ENCODE measurements around the gene PROX1.

PROX1 gene

DNA sequence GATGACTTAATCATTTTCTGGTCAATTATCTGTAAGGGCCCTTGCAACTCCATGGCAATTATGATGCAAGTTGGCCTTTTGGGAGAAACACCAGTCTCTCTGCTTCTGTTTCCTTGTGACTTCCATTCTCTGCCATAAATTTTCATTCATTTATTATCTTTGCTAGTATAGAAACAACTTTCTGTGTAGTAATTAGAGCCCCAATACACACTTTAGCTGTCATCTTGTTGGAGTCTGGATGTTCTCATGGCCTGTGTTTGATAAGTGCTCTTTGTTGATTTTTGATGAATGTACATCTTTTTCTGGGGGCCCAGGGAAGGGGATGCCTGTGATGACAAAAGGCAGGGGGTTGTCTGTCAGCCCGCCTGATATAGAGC lies 22.4 kb downstream of the PROX1 start:
- TF ChIP-seq, protein P1, sequence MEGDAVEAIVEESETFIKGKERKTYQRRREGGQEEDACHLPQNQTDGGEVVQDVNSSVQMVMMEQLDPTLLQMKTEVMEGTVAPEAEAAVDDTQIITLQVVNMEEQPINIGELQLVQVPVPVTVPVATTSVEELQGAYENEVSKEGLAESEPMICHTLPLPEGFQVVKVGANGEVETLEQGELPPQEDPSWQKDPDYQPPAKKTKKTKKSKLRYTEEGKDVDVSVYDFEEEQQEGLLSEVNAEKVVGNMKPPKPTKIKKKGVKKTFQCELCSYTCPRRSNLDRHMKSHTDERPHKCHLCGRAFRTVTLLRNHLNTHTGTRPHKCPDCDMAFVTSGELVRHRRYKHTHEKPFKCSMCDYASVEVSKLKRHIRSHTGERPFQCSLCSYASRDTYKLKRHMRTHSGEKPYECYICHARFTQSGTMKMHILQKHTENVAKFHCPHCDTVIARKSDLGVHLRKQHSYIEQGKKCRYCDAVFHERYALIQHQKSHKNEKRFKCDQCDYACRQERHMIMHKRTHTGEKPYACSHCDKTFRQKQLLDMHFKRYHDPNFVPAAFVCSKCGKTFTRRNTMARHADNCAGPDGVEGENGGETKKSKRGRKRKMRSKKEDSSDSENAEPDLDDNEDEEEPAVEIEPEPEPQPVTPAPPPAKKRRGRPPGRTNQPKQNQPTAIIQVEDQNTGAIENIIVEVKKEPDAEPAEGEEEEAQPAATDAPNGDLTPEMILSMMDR (IDR thresholded peaks at IDR 0.05; ENCODE audit: insufficient read depth, low read depth, low read length, missing control alignments) = no peak
- H3K4me3 ChIP-seq (ENCODE audit: low read length) = no peak overlapping the region
- DNase-seq (ENCODE audit: low read depth) = no peak

DNA sequence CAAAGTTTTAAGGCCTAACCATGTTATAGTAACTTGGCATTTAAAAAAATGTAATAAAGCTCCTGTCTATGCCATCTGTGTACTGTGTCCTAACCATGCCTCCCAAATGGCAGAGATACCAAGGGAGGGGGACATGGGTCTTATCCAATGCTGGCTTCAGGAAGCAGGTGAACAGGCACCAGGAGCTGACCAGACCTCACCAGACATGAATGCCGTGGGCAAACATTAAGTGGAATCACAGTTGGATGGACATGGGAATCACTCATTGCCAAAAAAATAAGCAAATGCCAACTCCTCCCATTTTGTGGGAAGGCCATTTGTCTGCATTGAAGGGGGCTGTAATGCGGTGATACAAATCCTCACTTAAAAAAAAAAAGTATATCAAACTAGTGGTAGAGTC lies 22.9 kb downstream of the PROX1 start:
- TF ChIP-seq, protein P1 (IDR thresholded peaks at IDR 0.05; ENCODE audit: insufficient read depth, low read depth, low read length, missing control alignments) = no peak
- no peak for DNase-seq (ENCODE audit: low read depth)
- H3K4me3 ChIP-seq (ENCODE audit: low read length) = no peak overlapping the region

DNA sequence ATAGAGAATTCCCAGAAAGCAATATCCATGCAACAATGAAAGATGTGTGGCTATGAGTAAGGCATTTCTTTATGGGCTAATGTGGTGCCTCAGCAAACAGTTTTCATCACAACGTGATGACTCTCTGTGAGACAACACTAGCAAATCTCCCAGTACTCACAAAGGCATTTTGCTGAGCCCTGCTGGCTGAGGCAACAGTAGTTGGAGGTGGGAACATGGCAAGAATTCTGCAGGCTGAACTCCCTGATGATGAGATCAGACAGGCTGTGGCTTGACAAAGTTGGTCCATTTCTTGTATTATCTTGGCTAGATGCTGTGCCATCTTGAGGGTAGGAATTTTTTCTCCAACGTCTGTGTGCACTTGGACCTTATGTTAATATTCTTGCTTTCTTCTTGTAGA lies 24.6 kb downstream of the PROX1 start:
- TF ChIP-seq, protein P1 (IDR thresholded peaks at IDR 0.05; ENCODE audit: insufficient read depth, low read depth, low read length, missing control alignments) = no peak

DNA sequence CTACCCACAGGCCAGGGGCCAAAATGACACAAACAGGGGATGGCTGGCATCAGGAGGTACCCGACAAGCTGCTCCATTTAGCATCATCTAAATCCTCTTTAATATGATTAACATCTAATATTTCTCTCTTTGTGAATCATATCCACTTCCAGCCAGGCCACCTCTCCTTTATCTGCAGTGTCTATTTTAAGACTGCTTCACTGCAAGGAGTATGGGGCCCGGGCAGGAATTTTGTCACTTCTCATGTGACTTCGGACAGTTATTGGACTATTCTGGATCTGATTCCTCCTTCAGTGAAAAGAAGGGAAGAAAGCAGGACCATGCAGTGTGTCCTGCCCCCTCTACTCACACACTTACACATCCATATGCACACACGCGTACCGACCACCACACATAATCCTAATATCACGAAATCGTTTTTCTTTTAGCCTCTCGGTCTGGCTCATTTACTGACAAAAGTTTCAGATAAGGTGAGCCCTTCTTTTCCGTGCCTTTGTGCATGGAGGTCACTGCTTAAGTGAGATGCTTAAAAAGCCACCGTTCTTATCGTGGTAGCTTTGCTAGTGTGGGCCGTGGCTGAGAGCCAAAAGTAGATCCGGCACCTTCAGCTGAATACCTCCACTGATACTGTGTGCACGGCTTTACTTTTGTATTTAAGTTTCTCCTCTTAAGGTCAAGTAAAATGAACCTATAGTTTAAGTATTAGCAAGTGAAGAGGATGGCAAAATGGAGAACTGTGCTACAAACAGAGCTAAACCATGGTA lies 26.0 kb downstream of the PROX1 start:
- TF ChIP-seq, protein P1 (IDR thresholded peaks at IDR 0.05; ENCODE audit: insufficient read depth, low read depth, low read length, missing control alignments) = no peak
- DNase-seq (ENCODE audit: low read depth) = no peak
- no peak overlapping the region for H3K4me3 ChIP-seq (ENCODE audit: low read length)

More for the DNA sequence above, 24.6 kb downstream of the PROX1 start:
- DNase-seq (ENCODE audit: low read depth) = peak; percentile 93
- no peak overlapping the region for H3K4me3 ChIP-seq (ENCODE audit: low read length)

DNA sequence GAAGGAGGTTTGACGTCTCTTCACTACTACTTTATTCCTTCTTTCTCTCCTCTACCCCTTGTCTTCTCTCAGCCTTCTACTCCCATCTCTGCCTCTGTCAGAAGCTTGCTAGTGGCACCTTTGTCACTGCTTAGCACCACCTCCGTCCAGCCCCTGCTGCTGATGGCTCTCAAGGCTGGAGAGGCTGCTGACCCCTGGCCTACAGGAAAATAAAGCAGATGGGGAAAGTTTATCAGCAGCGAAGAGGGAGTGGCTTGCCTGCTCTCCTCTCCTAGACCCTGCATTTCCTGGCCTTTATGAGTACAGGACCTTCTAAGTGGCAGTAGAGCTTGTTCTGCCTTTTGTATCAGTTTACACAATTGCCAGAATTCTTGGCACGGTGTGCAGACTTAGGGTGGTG lies 27.0 kb downstream of the PROX1 start:
- H3K4me3 ChIP-seq (ENCODE audit: low read length) = no peak overlapping the region
- no peak for DNase-seq (ENCODE audit: low read depth)
- TF ChIP-seq, protein P1 (IDR thresholded peaks at IDR 0.05; ENCODE audit: insufficient read depth, low read depth, low read length, missing control alignments) = no peak

DNA sequence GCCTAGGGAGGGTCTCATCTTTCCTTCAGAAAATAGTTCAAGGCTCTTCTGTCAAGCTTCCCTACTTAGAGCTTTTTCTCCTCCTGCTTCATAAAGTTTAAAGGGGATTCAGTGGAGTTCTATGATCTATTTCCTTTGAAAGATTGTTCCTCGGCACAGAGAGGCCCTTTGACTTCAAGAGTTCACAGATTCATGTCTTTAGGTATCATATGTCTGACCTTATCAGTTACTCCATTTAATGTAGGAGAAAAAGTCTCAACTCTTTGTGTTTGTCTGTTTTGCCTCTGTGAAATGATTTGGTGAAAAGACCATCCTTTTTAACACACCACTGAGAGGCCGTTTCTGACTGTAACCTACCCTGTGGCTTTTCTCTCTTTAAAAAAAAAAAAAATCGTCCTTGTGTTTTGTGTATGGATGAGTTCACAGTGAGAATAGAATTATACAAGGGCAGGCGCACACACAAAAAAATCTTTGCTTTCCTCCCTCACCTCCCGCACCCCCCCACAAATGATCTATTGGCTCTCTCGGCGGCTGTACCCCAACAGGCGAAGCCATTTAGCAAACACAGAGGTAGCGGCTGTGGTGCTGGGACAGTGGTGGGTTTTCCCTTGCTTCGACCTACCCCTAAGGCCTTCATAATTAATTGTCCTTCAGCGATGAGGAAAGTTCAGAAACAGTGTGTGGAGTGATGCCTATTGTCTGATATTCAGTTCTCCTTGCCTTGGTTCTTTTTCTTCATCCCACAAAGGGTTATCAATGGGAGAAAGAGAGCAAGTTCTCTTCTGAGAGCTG lies 29.6 kb downstream of the PROX1 start:
- TF ChIP-seq, protein P1 (IDR thresholded peaks at IDR 0.05; ENCODE audit: insufficient read depth, low read depth, low read length, missing control alignments) = no peak
- DNase-seq (ENCODE audit: low read depth) = no peak

More for the DNA sequence above, 29.6 kb downstream of the PROX1 start:
- no peak overlapping the region for H3K4me3 ChIP-seq (ENCODE audit: low read length)
